HG03175 (cell line): Measurements from ENCODE around the gene CD53.
"Not testable (repeated sequence)": the region's sequence is repeated elsewhere in the genome, so short reads cannot be mapped to it uniquely, and the experiment has no call there.

Experiments
- ATAC-seq: cut with Tn5 transposase; IDR thresholded peaks from one replicate; pipeline ENCODE4 v1.9.1; 2021; ENCODE audit warnings: mild to moderate bottlenecking, moderate library complexity; ENCODE audit not compliant: unreplicated experiment

Gene CD53

GRCh38 chr1:110872745-110873720 lies at the start of gene CD53:
TSS of gene CD53 (plus strand) at chr1:110873148. CDS start at chr1:110891409, 18,261 bp downstream.
- ATAC-seq = peak; percentile 69

DNA sequence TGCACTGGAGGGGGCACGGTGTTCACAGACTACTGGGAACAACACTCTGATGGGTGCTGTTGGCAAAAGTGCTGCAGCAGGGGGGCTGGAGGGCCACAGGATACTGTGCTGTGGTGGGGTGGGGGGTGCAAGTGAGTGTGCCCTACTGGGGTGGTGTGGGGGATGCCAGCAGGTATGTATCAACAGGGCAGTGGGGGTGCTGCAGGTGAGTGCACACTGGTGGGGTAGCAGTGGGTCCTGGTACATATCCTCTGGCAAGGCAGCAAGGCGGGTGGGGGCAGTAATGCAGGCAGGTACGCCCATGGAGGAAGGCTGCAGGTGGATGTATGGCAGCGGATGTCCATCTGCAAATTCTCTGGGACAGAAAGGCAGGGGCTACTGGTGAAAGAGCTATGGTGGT lies 48.8 kb upstream of the CD53 start:
- no peak for ATAC-seq

DNA sequence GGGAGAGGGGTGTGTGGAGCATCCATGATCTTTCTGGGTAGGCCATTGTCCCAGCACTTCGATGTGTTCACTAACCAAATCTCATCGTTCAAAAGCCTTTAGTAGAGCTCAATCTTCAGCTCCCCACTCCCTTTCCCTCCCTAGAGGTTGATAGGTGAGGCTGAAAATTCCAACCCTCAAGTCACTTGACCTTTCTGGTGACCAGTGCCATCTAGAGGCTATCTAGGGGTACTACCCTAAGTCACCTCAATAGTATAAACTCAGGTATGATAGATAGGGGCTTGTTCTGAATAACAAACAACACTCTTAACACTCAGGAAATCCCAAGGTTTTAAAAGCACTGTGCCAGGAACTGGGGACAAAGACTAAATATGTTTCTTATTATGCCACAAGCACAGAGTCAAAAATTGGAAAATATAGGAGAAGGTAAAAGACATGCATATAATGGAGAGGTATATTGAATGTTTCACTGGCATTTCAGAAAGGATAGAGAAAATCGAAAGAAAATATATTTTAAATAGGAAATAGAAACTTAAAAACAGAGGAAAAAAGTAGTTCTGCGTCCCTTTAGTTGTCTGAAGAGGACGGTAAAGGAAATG lies 42.9 kb upstream of the CD53 start:
- no peak for ATAC-seq

DNA sequence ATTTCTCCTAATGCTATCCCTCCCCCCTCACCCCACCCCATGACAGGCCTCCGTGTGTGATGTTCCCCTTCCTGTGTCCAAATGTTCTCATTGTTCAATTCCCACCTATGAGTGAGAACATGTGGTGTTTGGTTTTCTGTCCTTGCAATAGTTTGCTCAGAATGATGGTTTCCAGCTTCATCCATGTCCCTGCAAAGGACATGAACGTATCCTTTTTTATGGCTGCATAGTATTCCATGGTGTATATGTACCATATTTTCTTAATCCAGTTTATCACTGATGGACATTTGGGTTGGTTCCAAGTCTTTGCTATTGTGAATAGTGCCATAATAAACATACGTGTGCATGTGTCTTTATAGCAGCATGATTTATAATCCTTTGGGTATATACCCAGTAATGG lies 39.2 kb upstream of the CD53 start:
- not testable (repeated sequence) for ATAC-seq

DNA sequence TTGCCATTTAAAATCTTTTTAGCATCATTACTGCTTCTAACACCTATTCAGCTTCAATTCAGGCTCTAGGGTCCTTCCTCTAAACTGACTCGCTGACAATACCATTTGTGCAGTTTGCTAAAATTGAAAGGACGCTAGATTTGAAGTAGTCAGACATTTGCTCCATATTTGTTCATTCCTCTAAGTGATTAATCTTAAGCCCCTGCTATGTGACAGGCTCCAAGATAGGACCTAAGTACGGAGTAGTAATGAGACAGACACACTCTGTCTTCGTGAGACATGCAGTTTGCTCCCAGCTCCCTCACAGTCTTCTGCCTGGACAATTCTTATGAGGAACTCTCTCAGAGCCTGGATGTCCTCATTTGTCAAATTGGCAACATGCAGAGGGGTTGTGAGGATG lies 26.1 kb upstream of the CD53 start:
- ATAC-seq = no peak

DNA sequence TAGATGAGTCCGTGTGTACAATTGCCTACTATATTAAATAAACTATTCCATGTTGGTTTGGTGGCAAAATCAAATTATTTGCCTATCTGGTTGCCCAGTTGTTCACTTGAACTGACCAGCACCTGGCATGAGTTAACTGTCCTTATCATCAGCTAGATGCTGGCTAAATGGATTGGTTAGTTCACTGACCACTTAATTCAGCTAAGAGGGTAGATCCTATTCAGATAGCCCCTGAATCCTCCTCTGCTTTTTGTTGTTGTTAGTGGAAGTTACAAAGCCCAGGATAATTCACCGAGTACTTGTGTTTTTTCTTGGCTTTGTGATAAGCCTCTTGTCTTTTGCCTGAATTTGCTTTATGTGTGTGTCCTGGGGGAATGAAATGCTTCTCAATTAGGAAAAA lies 22.8 kb upstream of the CD53 start:
- no peak for ATAC-seq

DNA sequence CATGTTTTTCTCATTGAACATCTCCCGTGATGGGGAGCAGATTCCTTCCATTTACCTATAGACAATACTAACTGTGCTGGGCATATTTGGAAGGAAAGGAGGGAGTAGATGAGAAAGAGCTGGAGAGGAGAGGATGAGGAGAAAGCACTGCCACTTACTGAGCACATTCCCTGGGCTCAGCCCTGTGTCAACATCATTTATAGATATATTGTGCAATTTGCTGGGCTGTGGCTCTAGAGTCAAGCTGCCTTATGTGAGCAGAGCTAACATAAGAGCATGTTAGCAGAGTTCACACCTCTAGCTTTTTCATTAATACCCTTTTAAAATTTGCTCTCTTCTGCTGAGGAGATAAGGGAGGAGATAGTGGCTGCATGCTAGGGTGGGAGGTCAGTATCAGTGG lies 22.3 kb upstream of the CD53 start:
- no peak for ATAC-seq

GRCh38 chr1:110853135-110853534 lies 19.8 kb upstream of the CD53 start:
- no peak for ATAC-seq

GRCh38 chr1:110856410-110856809 lies 16.5 kb upstream of the CD53 start:
- ATAC-seq = no peak

GRCh38 chr1:110857964-110858948 lies 14.7 kb upstream of the CD53 start:
- no peak for ATAC-seq

DNA sequence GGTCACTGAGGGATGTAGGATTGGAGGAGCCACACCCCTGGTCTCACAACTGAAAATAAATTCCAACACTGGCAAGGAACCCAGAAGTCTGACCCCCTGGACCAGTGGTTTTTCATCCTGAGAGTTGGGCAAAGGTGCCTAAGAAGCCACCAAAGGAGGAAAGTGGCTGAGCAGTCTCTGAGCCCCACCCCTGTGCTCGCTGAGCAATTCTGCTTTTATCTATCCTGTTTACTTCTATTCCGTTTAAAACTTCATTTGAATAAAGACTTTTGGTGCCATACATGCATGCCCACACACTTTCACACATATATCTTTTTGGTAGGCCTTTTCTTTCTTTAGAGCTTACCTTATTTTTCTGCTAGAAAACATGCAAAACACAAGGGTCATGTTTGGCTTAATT lies 13.9 kb upstream of the CD53 start:
- no peak for ATAC-seq

- ATAC-seq = no peak
These were observed 12.8 kb upstream of the CD53 start for GRCh38 chr1:110860174-110860573.

- ATAC-seq = not testable (repeated sequence)
These were observed 12.3 kb upstream of the CD53 start for GRCh38 chr1:110860620-110861019.

DNA sequence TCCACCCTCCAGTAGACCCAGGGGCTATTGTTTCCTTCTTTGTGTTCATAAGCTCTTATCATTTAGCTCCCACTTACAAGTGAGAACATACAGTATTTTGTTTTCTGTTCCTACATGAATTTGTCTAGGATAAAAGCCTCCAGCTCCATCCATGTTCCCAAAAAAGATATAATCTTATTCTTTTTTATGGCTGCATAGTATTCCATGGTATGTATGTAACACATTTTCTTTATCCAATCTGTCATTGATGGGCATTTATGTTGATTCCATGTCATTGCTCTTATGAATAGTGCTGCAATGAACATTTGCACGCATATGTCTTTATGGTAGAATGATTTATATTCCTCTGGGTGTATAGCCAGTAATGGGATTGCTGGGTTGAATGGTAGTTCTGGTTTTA lies 11.0 kb upstream of the CD53 start:
- not testable (repeated sequence) for ATAC-seq

GRCh38 chr1:110864287-110864686 lies 8.7 kb upstream of the CD53 start:
- no peak for ATAC-seq

GRCh38 chr1:110870721-110871388 lies 2.1 kb upstream of the CD53 start:
- no peak for ATAC-seq

DNA sequence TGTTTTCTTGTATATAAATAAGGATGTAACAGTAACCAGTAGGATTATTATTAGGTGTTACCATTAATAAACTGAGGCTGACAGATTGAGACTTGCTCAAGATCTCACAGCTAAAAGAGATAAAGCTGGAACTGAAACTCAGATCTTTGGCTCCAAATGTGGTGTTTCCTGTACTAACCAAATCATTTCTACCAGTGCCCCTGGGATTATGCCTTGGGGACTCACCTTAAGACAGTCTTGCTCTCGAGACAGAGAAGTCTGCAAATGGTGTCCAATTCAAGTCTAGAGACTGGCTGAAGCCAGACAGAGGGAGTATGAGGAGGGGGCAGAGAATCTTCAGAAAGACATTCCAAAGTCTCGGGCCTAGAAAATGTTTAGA lies 593 bp upstream of the CD53 start:
- ATAC-seq = peak; percentile 44

DNA sequence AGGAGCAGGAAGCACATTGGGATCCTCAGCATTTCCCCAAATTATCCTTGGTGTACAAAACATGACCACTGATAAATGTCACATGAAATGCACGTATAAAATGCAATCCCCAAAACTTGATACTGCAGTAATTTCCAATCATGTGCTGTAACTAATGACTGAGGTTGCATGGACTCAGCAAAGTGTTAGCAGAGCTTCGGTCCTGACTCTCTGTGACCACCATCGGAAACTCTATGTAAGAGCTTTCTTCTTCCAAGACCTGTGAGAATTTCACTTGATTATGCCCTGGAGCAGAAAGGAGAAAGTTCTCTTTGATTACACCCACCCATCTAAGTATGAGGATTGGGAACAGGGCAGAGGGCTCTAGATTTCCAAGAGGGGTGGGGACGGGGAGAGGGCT lies 908 bp downstream of the CD53 start:
- no peak for ATAC-seq

GRCh38 chr1:110874324-110875215 lies 1.6 kb downstream of the CD53 start:
- ATAC-seq = no peak
